GM12875 (cell line): Measurements from ENCODE around the gene PRODH2.

Experiments
- H3K4me3 ChIP-seq: one replicate; pipeline ENCODE4 v1.5.1; 2011; ENCODE audit warnings: low read depth, low read length, control low read depth
- CTCF ChIP-seq: IDR thresholded peaks from 2 replicates; pipeline ENCODE4 v1.5.1; 2011; ENCODE audit warnings: low read depth, mild to moderate bottlenecking, control low read depth, inconsistent platforms, low read length, moderate library complexity, borderline replicate concordance; ENCODE audit not compliant: insufficient read depth

Gene PRODH2

GRCh38 chr19:35822579-35822978 lies 9.9 kb upstream of the PRODH2 start:
- TF ChIP-seq CTCF = no peak

GRCh38 chr19:35818445-35818844 lies 5.8 kb upstream of the PRODH2 start:
- TF ChIP-seq CTCF = no peak
- H3K4me3 ChIP-seq = no peak overlapping the region

More at GRCh38 chr19:35822579-35822978, 9.9 kb upstream of the PRODH2 start:
- H3K4me3 ChIP-seq = no peak overlapping the region

- H3K4me3 ChIP-seq = no peak overlapping the region
- TF ChIP-seq CTCF = no peak
Measured at GRCh38 chr19:35816846-35817245, 4.2 kb upstream of the PRODH2 start.

- TF ChIP-seq CTCF = no peak
- H3K4me3 ChIP-seq = no peak overlapping the region
Measured at GRCh38 chr19:35816262-35816661, 3.6 kb upstream of the PRODH2 start.

- TF ChIP-seq CTCF = no peak
- H3K4me3 ChIP-seq = no peak overlapping the region
Measured at GRCh38 chr19:35813043-35813890, 622 bp upstream of the PRODH2 start.

- no peak for TF ChIP-seq CTCF
- no peak overlapping the region for H3K4me3 ChIP-seq
Measured at GRCh38 chr19:35811317-35812219, 1.1 kb downstream of the PRODH2 start.

GRCh38 chr19:35807633-35808032 lies 5.0 kb downstream of the PRODH2 start:
- no peak for TF ChIP-seq CTCF
- no peak overlapping the region for H3K4me3 ChIP-seq
